ENCODE measurements around the gene GPA33. TPM values are rescaled to one million over a fixed set of nuclear protein-coding genes. Genes with fewer than 3 reads are reported as not detected.

GPA33 gene
- total and polyA plus RNA-seq, 9 of the 15 experiments (the other 6 are each of a cell fraction or from before 2014, with no cell fraction given) = 0.13 TPM; not detected in 8

DNA sequence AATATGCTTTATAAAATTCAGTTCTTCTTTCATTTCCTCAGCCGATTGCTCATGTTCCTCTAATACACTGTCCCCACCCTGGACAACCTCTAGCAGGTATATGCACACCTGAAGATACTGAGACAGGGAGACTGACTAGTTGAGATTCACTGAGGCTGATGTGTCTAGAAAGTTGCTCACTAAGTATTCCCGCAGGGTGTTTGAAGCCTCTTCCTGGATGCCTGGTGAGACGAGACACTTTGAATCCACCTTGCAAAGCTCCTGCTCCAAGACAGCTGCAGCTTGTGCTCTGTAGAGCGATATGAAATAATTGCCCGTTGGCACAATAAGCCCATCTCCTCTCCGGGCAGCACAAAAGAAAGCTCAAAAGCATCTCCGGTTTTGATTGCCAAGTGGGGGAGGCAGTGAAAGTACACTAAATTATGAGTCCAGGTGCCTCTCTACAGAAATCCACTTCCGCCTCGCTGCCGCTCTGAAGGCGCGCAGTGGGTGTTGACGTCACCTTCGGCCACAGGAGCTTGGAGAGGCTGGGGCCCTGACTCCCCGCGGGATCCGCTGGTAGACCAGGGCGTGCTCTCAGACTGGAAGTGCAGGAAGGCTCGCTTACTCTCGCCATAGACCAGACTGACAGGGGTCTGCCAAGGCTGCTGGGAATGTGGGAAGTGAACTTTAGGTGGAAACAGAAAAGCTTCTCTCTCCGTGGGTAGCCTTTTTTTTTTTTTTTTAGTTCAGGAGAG, 46.3 kb downstream of the GPA33 start (continued):
- TF ChIP-seq, protein P1, sequence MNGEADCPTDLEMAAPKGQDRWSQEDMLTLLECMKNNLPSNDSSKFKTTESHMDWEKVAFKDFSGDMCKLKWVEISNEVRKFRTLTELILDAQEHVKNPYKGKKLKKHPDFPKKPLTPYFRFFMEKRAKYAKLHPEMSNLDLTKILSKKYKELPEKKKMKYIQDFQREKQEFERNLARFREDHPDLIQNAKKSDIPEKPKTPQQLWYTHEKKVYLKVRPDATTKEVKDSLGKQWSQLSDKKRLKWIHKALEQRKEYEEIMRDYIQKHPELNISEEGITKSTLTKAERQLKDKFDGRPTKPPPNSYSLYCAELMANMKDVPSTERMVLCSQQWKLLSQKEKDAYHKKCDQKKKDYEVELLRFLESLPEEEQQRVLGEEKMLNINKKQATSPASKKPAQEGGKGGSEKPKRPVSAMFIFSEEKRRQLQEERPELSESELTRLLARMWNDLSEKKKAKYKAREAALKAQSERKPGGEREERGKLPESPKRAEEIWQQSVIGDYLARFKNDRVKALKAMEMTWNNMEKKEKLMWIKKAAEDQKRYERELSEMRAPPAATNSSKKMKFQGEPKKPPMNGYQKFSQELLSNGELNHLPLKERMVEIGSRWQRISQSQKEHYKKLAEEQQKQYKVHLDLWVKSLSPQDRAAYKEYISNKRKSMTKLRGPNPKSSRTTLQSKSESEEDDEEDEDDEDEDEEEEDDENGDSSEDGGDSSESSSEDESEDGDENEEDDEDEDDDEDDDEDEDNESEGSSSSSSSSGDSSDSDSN (IDR thresholded peaks at IDR 0.05; ENCODE audit: borderline replicate concordance in 1 of 2, low read depth in 2 of 2, low read length in 2 of 2) = peak; percentile 79 to 95; a peak in 3 of 4 replicates
- peak; percentile 55 for TF ChIP-seq POLR2G (IDR thresholded peaks at IDR 0.05; ENCODE audit: low read depth, low read length)
- TF ChIP-seq RBM39 (optimal IDR thresholded peaks at IDR 0.05; ENCODE audit: low read depth, low read length) = no peak
- TF ChIP-seq SIRT6 (IDR thresholded peaks at IDR 0.05; ENCODE audit: low read depth, low read length) = no peak
- TF ChIP-seq, protein P2, sequence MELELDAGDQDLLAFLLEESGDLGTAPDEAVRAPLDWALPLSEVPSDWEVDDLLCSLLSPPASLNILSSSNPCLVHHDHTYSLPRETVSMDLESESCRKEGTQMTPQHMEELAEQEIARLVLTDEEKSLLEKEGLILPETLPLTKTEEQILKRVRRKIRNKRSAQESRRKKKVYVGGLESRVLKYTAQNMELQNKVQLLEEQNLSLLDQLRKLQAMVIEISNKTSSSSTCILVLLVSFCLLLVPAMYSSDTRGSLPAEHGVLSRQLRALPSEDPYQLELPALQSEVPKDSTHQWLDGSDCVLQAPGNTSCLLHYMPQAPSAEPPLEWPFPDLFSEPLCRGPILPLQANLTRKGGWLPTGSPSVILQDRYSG (tag; conservative IDR thresholded peaks at IDR 0.05; ENCODE audit: low read depth) = no peak
- TF ChIP-seq, protein P3, sequence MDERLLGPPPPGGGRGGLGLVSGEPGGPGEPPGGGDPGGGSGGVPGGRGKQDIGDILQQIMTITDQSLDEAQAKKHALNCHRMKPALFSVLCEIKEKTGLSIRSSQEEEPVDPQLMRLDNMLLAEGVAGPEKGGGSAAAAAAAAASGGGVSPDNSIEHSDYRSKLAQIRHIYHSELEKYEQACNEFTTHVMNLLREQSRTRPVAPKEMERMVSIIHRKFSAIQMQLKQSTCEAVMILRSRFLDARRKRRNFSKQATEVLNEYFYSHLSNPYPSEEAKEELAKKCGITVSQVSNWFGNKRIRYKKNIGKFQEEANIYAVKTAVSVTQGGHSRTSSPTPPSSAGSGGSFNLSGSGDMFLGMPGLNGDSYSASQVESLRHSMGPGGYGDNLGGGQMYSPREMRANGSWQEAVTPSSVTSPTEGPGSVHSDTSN (CRISPR knock-in tag; IDR thresholded peaks at IDR 0.05; ENCODE audit: low read depth) = no peak
- TF ChIP-seq, protein P3 (tag; conservative IDR thresholded peaks at IDR 0.05; ENCODE audit: low read depth) = no peak
- TF ChIP-seq HNRNPLL (IDR thresholded peaks at IDR 0.05; ENCODE audit: low read depth, low read length, poor library complexity, severe bottlenecking) = no peak
- TF ChIP-seq, protein P4, sequence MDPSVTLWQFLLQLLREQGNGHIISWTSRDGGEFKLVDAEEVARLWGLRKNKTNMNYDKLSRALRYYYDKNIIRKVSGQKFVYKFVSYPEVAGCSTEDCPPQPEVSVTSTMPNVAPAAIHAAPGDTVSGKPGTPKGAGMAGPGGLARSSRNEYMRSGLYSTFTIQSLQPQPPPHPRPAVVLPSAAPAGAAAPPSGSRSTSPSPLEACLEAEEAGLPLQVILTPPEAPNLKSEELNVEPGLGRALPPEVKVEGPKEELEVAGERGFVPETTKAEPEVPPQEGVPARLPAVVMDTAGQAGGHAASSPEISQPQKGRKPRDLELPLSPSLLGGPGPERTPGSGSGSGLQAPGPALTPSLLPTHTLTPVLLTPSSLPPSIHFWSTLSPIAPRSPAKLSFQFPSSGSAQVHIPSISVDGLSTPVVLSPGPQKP (CRISPR knock-in tag; IDR thresholded peaks at IDR 0.05) = no peak
- no peak for TF ChIP-seq ZNF217 (CRISPR knock-in tag; IDR thresholded peaks at IDR 0.05)
- no peak for TF ChIP-seq MCM5 (IDR thresholded peaks at IDR 0.05; ENCODE audit: low read depth)
- peak; percentile 93 for TF ChIP-seq CREM (IDR thresholded peaks at IDR 0.05; ENCODE audit: low read depth)
- no peak for TF ChIP-seq ZSCAN32 (CRISPR knock-in tag; IDR thresholded peaks at IDR 0.05)
- peak; percentile 33; the same call in 1 of the 2 replicates for TF ChIP-seq ETV1 (tag; conservative IDR thresholded peaks at IDR 0.05; ENCODE audit: low read depth)
- TF ChIP-seq, protein P5, sequence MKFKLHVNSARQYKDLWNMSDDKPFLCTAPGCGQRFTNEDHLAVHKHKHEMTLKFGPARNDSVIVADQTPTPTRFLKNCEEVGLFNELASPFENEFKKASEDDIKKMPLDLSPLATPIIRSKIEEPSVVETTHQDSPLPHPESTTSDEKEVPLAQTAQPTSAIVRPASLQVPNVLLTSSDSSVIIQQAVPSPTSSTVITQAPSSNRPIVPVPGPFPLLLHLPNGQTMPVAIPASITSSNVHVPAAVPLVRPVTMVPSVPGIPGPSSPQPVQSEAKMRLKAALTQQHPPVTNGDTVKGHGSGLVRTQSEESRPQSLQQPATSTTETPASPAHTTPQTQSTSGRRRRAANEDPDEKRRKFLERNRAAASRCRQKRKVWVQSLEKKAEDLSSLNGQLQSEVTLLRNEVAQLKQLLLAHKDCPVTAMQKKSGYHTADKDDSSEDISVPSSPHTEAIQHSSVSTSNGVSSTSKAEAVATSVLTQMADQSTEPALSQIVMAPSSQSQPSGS (CRISPR knock-in tag; IDR thresholded peaks at IDR 0.05) = peak; percentile 62; the same call in 1 of the 2 replicates
- no peak for TF ChIP-seq TCF7 (IDR thresholded peaks at IDR 0.05; ENCODE audit: borderline replicate concordance)
- TF ChIP-seq ZNF696 (CRISPR knock-in tag; conservative IDR thresholded peaks at IDR 0.05) = no peak
- TF ChIP-seq RBM34 (IDR thresholded peaks at IDR 0.05; ENCODE audit: borderline replicate concordance, insufficient read depth, low read length) = no peak
